Astrocyte (in vitro differentiated cells and primary cell): Measurements from ENCODE around the gene PEAR1.

Source experiments
- EZH2 ChIP-seq: IDR thresholded peaks from 2 replicates; pipeline ENCODE4 v1.6.1; 2012; ENCODE audit warnings: mild to moderate bottlenecking, low read length, inconsistent platforms; ENCODE audit not compliant: insufficient read depth
- TF ChIP-seq, protein P1 (sequence below): IDR thresholded peaks from 2 replicates; pipeline ENCODE4 v1.5.1; 2011; ENCODE audit warnings: low read depth, mild to moderate bottlenecking, inconsistent platforms, low read length, moderate library complexity; ENCODE audit not compliant: insufficient read depth

DNA sequence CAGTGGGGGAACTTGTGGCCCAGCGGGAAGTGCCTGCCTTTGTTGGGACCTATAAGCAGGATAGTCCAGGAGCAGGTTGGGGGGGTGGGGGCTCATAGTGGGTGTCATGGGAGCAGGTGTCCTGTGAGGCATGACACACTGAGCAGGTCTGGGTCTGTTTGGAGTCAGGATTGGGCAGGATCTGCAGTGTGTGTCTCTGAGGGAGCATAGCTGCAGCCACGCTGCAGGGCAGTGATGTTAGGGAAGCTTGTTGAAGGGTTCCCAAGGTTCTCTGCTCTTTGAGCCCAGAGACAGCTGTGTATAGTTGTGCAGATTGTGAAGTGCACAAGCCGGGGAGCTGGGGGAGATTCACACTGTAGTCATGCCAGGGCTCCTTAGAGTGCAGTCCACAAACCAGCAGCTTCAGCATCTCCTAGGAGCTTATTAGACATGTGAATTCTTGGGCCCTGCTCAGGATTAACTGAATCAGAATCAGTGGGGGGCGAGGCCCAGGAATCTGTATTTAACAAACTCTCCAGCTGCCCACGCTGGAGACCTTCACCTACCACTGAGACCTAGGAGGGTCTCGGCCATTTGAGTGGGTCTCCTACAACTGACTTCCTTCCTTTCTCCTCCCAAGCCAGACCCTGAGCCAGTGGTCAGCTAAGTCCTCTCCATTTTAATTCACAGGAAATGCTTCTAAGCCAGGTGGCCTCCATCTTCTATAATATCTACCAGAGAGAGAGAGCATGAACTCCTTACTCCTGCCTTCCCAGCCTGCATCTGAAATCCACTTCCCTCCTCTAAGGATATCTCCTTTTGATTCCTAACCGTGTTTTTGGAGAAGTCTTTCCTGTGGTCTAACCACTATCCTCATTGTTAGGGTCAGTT lies 45.7 kb upstream of the PEAR1 start:
- TF ChIP-seq EZH2: no peak
- TF ChIP-seq, protein P1, sequence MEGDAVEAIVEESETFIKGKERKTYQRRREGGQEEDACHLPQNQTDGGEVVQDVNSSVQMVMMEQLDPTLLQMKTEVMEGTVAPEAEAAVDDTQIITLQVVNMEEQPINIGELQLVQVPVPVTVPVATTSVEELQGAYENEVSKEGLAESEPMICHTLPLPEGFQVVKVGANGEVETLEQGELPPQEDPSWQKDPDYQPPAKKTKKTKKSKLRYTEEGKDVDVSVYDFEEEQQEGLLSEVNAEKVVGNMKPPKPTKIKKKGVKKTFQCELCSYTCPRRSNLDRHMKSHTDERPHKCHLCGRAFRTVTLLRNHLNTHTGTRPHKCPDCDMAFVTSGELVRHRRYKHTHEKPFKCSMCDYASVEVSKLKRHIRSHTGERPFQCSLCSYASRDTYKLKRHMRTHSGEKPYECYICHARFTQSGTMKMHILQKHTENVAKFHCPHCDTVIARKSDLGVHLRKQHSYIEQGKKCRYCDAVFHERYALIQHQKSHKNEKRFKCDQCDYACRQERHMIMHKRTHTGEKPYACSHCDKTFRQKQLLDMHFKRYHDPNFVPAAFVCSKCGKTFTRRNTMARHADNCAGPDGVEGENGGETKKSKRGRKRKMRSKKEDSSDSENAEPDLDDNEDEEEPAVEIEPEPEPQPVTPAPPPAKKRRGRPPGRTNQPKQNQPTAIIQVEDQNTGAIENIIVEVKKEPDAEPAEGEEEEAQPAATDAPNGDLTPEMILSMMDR: no peak
